Left lung (tissue), 10 donors: ENCODE results near the gene AKAP8. TPM values are rescaled to one million over a fixed set of nuclear protein-coding genes. Genes with fewer than 3 reads are reported as not detected.
A peak's percentile ranks its signal among the peaks of the same experiment; 100 is the strongest.

Experiments
- ATAC-seq: fragments of 200-7000 bp; cut with Tn5 transposase; one replicate; pipeline ENCODE4 v1.9.1; 2020; ENCODE audit warnings: moderate library complexity
- DNase-seq, 4 donors: peaks; one replicate each; pipeline ENCODE4 v3.0.0-alpha.2; 2013 to 2020
- H3K27ac ChIP-seq, 2 donors: fragments of 200-600 bp; sonication (generic) in 1 of 2; one replicate each; pipeline versions ENCODE4 v1.5.0 to v1.8.0; 2020 to 2021
- H3K27me3 ChIP-seq, 2 donors: fragments of 200-600 bp; sonication (generic) in 1 of 2; one replicate each; pipeline versions ENCODE4 v1.5.0 to v1.8.0; 2020 to 2021
- H3K36me3 ChIP-seq, 2 donors: fragments of 200-600 bp; sonication (generic) in 1 of 2; one replicate each; pipeline versions ENCODE4 v1.5.0 to v1.8.0; 2020 to 2021
- H3K4me1 ChIP-seq, 2 donors: fragments of 200-600 bp; one replicate each; pipeline ENCODE4 v1.8.0; 2021
- H3K4me3 ChIP-seq, 2 donors: fragments of 200-600 bp; sonication (generic) in 1 of 2; one replicate each; pipeline versions ENCODE4 v1.5.0 to v1.8.0; 2020 to 2021; ENCODE audit warnings: mild to moderate bottlenecking in 1 of 2
- H3K9me3 ChIP-seq, 2 donors: fragments of 200-600 bp; sonication (generic) in 1 of 2; one replicate each; pipeline versions ENCODE4 v1.5.0 to v1.8.0; 2020 to 2021
- CTCF ChIP-seq, 2 donors: fragments of 200-600 bp; sonication (generic) in 1 of 2; IDR thresholded peaks; one replicate each; pipeline versions ENCODE4 v1.5.0 to v1.8.0; 2021; ENCODE audit warnings: antibody characterized with exemption in 2 of 2
- intact Hi-C, 2 donors: fragments of 100-400 bp; cut with DNase I; formaldehyde crosslinking; loops; one replicate each; pipeline versions ENCODE4 v1.11.2 to v1.14.2; 2022
- polyA plus RNA-seq, 6 donors: library from polyadenylated mRNA; unstranded; fragments of 120-200 nt; gene quantifications; one replicate each; pipeline ENCODE4 v1.2.1, GENCODE V29; 2013; ENCODE audit not compliant: insufficient read length in 6 of 6
- total RNA-seq, 2 donors: library from RNA; stranded (reverse); fragmentation: NEBNext Ultra II Directional; extraction: Animal tissue kit (Norgen Biotek cat#: 25700); gene quantifications; one replicate each; pipeline ENCODE4 v1.2.1, GENCODE V29; 2021
- donor health status: DM: no; HTN: yes; CAD: no.
- donor health status: DM: no; HTN: no; CAD: no.

The AKAP8 gene
- total and polyA plus RNA-seq, 8 donors = 19.5 to 36.8 (median 31.4) TPM

GRCh38 chr19:15330801-15331418 is 48.7 kb downstream of the AKAP8 start:
- no peaks in the 10 kb centered on the region for H3K27me3 ChIP-seq
- DNase-seq (peak in 2 of 4 donors; percentile 2 to 42), ATAC-seq (peak; percentile 55)
- H3K4me3 ChIP-seq = peak overlapping the region; percentile 96 to 97
- H3K27ac ChIP-seq = peak overlapping the region; percentile 87 to 91
- no peaks in the 10 kb centered on the region for H3K9me3 ChIP-seq
- H3K4me1 ChIP-seq = peaks cover 39 to 72% of the 10 kb centered on the region in 2 donors
- intact Hi-C loops = loop anchor here in 1 of 2 donors (10.0 kb wide), 1 partner anchor 66 kb away; no protein-coding TSS in a partner anchor
- TF ChIP-seq CTCF (IDR thresholded peaks at IDR 0.05) = no peak
- no peaks in the 10 kb centered on the region for H3K36me3 ChIP-seq

- Histone ChIP-seq H3K4me3 (no peak overlapping the region), H3K36me3 (no peaks in the 10 kb centered on the region), H3K9me3 (no peaks in the 10 kb centered on the region), H3K4me1 (peaks cover 62 to 85% of the 10 kb centered on the region in 2 donors), H3K27ac (no peak overlapping the region), H3K27me3 (no peaks in the 10 kb centered on the region)
- intact Hi-C loops = no loop called here
- ATAC-seq (peak; percentile 47), DNase-seq (peak in 2 of 4 donors; percentile 5 to 50)
- TF ChIP-seq CTCF (IDR thresholded peaks at IDR 0.05) = no peak
Observed at GRCh38 chr19:15328312-15328711, 51.3 kb downstream of the AKAP8 start.

- H3K9me3 ChIP-seq = no peaks in the 10 kb centered on the region
- DNase-seq (peak in 1 of 4 donors; percentile 10), ATAC-seq (peak; percentile 5)
- H3K4me3 ChIP-seq = no peak overlapping the region
- H3K36me3 ChIP-seq = no peaks in the 10 kb centered on the region
- H3K4me1 ChIP-seq = peaks cover 70 to 100% of the 10 kb centered on the region in 2 donors
- intact Hi-C loops = no loop called here
- TF ChIP-seq CTCF (IDR thresholded peaks at IDR 0.05) = no peak
- H3K27me3 ChIP-seq = no peaks in the 10 kb centered on the region
- peak overlapping the region in 1 of 2 donors; percentile 13 for H3K27ac ChIP-seq
Observed at GRCh38 chr19:15324791-15325519, 54.6 kb downstream of the AKAP8 start.

GRCh38 chr19:15323496-15324235 is 55.9 kb downstream of the AKAP8 start:
- peak overlapping the region; percentile 9 to 37 for H3K27ac ChIP-seq
- H3K9me3 ChIP-seq = no peaks in the 10 kb centered on the region
- peak in 1 of 4 donors; percentile 40 for DNase-seq
- no peak overlapping the region for H3K4me3 ChIP-seq
- peak; percentile 37 for ATAC-seq
- peaks cover 71 to 100% of the 10 kb centered on the region in 2 donors for H3K4me1 ChIP-seq
- TF ChIP-seq CTCF (IDR thresholded peaks at IDR 0.05) = no peak
- no peaks in the 10 kb centered on the region for H3K27me3 ChIP-seq
- no peaks in the 10 kb centered on the region for H3K36me3 ChIP-seq
- intact Hi-C loops = no loop called here

- H3K27ac ChIP-seq = peak overlapping the region in 1 of 2 donors; percentile 13
Observed at GRCh38 chr19:15321739-15322138, 57.8 kb downstream of the AKAP8 start.

More at GRCh38 chr19:15321739-15322138, 57.8 kb downstream of the AKAP8 start:
- no peak overlapping the region for H3K4me3 ChIP-seq
- H3K9me3 ChIP-seq = no peaks in the 10 kb centered on the region
- DNase-seq (no peak), ATAC-seq (no peak)
- H3K4me1 ChIP-seq = peaks cover 75 to 100% of the 10 kb centered on the region in 2 donors
- no peak for TF ChIP-seq CTCF (IDR thresholded peaks at IDR 0.05)
- no peaks in the 10 kb centered on the region for H3K36me3 ChIP-seq
- no peaks in the 10 kb centered on the region for H3K27me3 ChIP-seq
- intact Hi-C loops = no loop called here
